ENCODE results near the gene OR2V1.
"Not testable (repeated sequence)": the region's sequence is repeated elsewhere in the genome, so short reads cannot be mapped to it uniquely, and the experiment has no call there.

Gene OR2V1

GRCh38 chr5:181149355-181149754 lies 18.4 kb upstream of the OR2V1 start:
- no peak overlapping the region for H3K4me3 ChIP-seq (ENCODE audit: low read depth, low read length)
- DNase-seq (ENCODE audit: low read depth), result no peak
- TF ChIP-seq CTCF (IDR thresholded peaks at IDR 0.05; ENCODE audit: insufficient read depth, low read depth, low read length, missing control alignments), result no peak

- not testable (repeated sequence) for DNase-seq (ENCODE audit: low read depth); H3K4me3 ChIP-seq (ENCODE audit: low read depth, low read length)
These were observed 16.1 kb upstream of the OR2V1 start, which contains the start of gene OR2V2 for GRCh38 chr5:181146927-181147636. TSS of gene OR2V2 (plus strand) at chr5:181147586. CDS start at chr5:181154943, 7,357 bp downstream.

GRCh38 chr5:181145133-181145532 lies 14.2 kb upstream of the OR2V1 start:
- H3K4me3 ChIP-seq (ENCODE audit: low read depth, low read length), result no peak overlapping the region
- DNase-seq (ENCODE audit: low read depth), result no peak
- no peak for TF ChIP-seq CTCF (IDR thresholded peaks at IDR 0.05; ENCODE audit: insufficient read depth, low read depth, low read length, missing control alignments)

- H3K4me3 ChIP-seq (ENCODE audit: low read depth, low read length), result no peak overlapping the region
- DNase-seq (ENCODE audit: low read depth), result peak; percentile 63
- no peak for TF ChIP-seq CTCF (IDR thresholded peaks at IDR 0.05; ENCODE audit: insufficient read depth, low read depth, low read length, missing control alignments)
These were observed 11.1 kb upstream of the OR2V1 start for GRCh38 chr5:181142054-181142453.

DNA sequence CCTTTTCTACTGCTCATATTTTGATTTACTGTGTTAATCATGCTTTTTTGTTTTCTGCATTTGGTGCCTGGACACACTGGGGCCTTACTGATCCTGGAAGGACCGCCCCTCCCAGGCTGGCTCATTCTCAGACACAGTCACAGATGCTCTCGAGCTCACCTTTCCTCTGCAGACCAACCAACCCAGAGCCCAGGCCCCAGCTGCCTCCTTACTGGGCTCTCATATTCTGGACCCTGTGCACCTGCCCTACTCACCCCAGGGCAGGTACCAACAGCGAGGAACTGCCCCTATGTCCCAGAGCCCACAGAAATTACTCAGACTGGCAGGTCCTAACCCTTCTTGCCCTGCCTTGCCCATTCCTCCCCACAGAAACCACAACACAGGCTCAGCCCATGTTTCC lies 9.8 kb upstream of the OR2V1 start:
- no peak for DNase-seq (ENCODE audit: low read depth)
- no peak overlapping the region for H3K4me3 ChIP-seq (ENCODE audit: low read depth, low read length)
- no peak for TF ChIP-seq CTCF (IDR thresholded peaks at IDR 0.05; ENCODE audit: insufficient read depth, low read depth, low read length, missing control alignments)

GRCh38 chr5:181138258-181138657 lies 7.3 kb upstream of the OR2V1 start:
- DNase-seq (ENCODE audit: low read depth), result no peak
- TF ChIP-seq CTCF (IDR thresholded peaks at IDR 0.05; ENCODE audit: insufficient read depth, low read depth, low read length, missing control alignments), result no peak
- no peak overlapping the region for H3K4me3 ChIP-seq (ENCODE audit: low read depth, low read length)

DNA sequence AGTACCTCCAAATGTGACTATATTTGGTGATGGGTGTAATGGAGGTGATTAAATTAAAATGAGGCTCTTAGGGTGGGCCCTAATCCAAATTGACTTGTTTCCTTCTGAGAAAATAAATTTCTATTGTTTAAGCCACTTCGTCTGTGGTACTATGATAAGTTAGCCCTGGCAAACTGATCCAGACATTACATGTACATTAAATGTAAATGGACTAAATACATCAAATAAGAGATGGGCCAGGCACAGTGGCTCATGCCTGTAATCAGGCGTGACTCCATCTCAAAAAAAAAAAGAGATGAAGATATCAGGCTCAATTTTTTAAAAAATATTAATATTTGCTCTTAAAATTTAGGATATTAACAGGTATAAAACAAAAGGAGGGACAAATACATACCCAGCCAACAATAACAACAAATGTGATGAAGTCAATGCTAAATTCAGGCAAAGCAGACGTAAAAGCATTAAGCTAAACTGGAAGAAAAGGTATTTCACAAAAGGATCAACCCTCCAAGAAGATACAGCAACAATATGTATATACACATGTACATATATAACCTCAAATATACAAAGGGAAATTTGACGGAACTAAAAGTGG lies 5.5 kb upstream of the OR2V1 start:
- H3K4me3 ChIP-seq (ENCODE audit: low read depth, low read length), result no peak overlapping the region
- TF ChIP-seq CTCF (IDR thresholded peaks at IDR 0.05; ENCODE audit: insufficient read depth, low read depth, low read length, missing control alignments), result no peak

More for the DNA sequence above, 5.5 kb upstream of the OR2V1 start:
- no peak for DNase-seq (ENCODE audit: low read depth)

All from GM12865 (cell line).